Colonic mucosa (tissue), 2 donors: ENCODE measurements around the gene FMNL1. TPM values are rescaled to one million over a fixed set of nuclear protein-coding genes. Genes with fewer than 3 reads are reported as not detected.

Experiments used
- total RNA-seq, 2 donors: library from RNA; stranded (reverse); fragmentation: NEBNext Ultra II Directional in 1 of 2; extraction: Animal tissue kit (Norgen Biotek cat#: 25700) in 1 of 2; gene quantifications; one replicate each; pipeline ENCODE4 v1.2.1, GENCODE V29; 2021
- donor health status: DM: no; HTN: no; CAD: no.
- donor health status: DM: no; HTN: no; CAD: no.

The FMNL1 gene
- total RNA-seq, 2 donors from 2014 or later: 6.8 to 8.4 TPM

Other genes starting within 250 kb of the FMNL1 start
- 10 to 100 TPM; 20.2 to 46.8 TPM for gene DCAKD, start 170.3 kb upstream of the FMNL1 start, total RNA-seq
- gene NMT1, start 160.6 kb upstream of the FMNL1 start, total RNA-seq: 100 to 1,000 TPM in 1 of 2 donors, 10 to 100 TPM in 1; 68.0 to 127 TPM
- 100 to 1,000 TPM; 300 to 312 TPM for gene PLCD3, start 89.4 kb upstream of the FMNL1 start, total RNA-seq
- gene ACBD4, start 86.2 kb upstream of the FMNL1 start, total RNA-seq: 10 to 100 TPM; 13.0 to 16.6 TPM
- 10 to 100 TPM; 37.0 to 38.4 TPM for gene HEXIM1, start 73.4 kb upstream of the FMNL1 start, total RNA-seq
- gene HEXIM2, start 60.0 kb upstream of the FMNL1 start, total RNA-seq: 1 to 10 TPM; 7.2 to 8.1 TPM
- not detected for gene SPATA32, start 40.2 kb downstream of the FMNL1 start, total RNA-seq
- gene MAP3K14, start 95.1 kb downstream of the FMNL1 start, total RNA-seq: 10 to 100 TPM; 11.1 to 15.0 TPM
- 100 to 1,000 TPM; 107 to 165 TPM for gene ARHGAP27, start 211.0 kb downstream of the FMNL1 start, total RNA-seq